HG03439 (cell line): Measurements from ENCODE around the gene CDC42BPA.

Experiments
- ATAC-seq: cut with Tn5 transposase; IDR thresholded peaks from one replicate; pipeline ENCODE4 v1.9.1; 2021; ENCODE audit warnings: mild to moderate bottlenecking, moderate library complexity; ENCODE audit not compliant: unreplicated experiment

Gene CDC42BPA

DNA sequence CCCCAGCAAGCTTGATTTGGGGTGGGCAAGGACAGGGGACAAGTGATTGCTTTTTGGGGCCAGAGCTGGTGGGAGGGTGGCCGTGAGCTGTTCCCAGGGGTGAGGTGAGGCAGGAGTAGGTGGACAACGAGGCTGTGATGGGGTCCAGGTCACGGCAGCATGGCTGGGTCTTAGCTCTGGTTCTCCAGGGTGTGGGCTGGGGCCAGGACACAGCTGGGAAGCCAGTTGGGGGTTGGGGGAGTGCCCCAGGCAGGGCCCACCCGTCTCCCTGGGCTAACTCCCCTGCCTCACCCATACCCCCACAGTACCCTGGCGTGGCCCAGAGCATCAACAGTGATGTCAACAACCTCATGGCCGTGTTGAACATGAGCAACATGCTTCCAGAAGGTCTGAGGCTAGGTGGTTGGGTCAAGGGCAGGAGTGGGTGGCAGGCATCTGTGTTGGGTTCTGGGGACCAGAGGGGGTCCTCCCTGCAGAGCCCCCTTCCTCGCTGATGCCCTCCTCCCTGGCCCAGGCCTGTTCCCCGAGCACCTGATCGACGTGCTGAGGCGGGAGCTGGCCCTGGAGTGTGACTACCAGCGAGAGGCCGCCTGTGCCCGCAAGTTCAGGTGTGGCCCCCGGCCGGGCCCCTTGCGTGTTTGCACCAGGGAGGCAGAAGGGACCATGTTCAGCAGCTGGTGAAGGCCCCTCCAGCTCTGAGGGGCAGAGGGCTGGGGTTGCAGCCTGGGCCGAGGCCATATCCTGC, 334.9 kb downstream of the CDC42BPA start:
- no peak for ATAC-seq

DNA sequence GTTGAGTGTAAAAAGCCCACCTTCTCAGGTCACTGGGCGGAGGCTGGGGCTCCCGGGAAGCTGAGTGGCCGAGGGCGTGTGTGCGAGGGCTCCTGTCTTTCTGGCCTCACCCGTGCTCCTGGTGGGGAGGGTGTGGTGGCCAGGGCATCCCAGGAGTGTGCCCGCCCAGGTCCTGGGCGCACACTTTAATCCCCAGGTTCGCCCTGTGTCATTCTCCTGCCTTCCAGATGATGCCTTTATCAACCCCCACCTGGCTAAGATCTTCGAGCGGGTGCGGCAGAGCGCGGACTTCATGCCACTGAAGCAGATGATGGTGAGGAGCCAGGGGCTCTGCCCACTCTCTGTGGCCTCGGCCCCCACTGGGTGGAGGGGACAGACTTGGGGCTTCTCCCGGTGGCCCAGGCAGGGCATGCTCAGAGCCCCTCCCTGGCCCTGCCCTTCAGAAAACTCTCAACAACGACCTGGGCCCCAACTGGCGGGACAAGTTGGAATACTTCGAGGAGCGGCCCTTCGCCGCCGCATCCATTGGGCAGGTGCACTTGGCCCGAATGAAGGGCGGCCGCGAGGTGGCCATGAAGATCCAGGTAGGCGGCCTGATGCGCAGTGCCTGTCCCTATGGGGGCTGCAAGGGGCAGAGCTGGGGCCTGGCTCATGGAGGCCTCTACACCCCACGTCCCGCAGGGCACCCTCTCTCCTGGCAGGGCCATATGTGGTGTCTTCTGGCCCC, 335.7 kb downstream of the CDC42BPA start:
- no peak for ATAC-seq

DNA sequence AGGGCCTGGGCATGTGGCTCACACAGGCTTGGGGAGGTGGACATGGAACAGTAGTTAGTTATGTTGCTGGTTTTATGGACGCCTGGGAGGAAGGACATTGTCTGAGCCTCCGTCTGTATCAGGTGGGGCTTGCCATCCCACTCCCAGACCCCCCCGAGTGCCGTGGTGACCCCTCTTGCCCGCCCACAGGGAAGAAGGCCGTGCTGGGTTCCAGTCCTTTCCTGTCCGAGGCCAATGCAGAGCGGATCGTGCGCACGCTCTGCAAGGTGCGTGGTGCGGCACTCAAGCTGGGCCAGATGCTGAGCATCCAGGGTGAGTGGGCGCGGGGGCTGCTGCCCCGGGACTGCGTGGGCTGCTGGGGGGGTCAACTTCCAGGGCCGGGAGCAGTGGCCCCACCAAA, 336.5 kb downstream of the CDC42BPA start:
- no peak for ATAC-seq

DNA sequence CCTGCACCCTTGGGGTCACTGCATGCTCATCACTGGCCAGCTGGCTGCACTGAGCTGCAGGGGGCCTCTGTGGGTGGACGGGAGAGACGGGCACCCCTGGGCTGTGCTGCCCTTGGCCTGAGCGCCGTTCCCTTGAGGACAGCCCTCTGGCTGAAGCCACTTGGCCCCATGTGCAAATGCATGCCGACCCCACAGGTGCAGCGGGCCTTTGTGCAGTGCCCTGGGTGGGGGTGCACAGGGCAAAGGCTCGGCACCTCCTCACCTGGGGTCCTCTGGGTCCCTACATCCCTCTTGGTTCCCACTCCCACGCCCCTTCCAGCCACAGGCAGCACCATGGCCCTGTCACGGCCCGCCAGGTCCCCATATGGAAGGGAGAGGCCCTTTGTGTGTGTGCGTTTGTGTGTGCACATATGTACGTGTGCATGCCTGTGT, 336.9 kb downstream of the CDC42BPA start:
- ATAC-seq = no peak

GRCh38 chr1:226980565-226981385, 337.5 kb downstream of the CDC42BPA start:
- ATAC-seq = no peak

GRCh38 chr1:226980122-226980560, 338.2 kb downstream of the CDC42BPA start:
- ATAC-seq = no peak

- no peak for ATAC-seq
Observed at GRCh38 chr1:226979517-226980121, 338.7 kb downstream of the CDC42BPA start.

DNA sequence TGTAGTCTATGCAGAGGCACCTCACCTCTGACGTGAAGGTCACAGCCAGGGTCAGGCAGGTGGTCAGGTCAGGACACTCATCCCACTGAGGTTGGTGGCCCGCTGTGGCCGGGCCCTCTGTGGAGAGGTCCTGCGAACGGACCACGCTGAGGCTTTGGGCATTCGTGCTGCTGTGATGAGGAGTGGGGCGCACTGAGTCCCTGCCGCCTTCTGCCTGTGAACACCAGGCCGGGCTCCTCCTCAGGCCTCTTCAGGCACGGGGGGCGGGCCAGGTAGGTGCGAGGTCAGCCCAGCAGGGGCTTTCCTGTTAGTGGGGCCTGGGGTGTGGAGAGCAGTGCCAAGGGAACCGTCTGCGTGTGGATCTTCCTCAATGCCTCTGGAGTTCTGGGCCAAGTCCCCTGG, 339.2 kb downstream of the CDC42BPA start:
- ATAC-seq = no peak

DNA sequence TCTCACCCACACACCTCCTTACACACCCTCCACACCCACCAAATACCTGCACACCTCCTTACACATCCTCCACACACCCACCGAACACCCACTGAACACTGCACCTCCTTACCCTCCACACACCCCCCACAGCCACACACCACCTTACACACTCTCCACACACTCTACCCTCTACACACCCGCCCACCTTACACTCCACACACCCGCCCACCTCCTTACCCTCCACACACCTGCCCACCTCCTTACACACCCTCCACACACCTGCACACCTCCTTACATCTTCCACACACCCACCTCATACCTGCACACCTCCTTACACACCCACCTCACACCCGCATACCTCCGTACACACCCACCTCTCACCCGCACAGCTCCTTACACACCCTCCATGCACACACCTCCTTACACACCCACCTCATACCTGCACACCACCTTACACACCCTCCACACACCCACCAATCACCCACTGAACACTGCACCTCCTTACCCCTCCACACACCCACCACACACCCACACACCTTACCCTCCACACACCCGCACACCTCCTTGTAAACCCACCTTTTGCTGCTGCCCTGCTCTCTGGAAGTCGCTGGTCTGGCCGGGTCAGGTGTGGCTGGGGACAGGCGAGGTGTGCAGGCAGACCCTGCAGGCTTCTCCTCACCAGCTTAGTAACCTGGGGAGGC, 339.7 kb downstream of the CDC42BPA start:
- no peak for ATAC-seq

- no peak for ATAC-seq
Observed at GRCh38 chr1:226977643-226978431, 340.5 kb downstream of the CDC42BPA start.

- no peak for ATAC-seq
Observed at GRCh38 chr1:226976978-226977642, 341.2 kb downstream of the CDC42BPA start.

- ATAC-seq = no peak
Observed at GRCh38 chr1:226976276-226976977, 341.9 kb downstream of the CDC42BPA start.

DNA sequence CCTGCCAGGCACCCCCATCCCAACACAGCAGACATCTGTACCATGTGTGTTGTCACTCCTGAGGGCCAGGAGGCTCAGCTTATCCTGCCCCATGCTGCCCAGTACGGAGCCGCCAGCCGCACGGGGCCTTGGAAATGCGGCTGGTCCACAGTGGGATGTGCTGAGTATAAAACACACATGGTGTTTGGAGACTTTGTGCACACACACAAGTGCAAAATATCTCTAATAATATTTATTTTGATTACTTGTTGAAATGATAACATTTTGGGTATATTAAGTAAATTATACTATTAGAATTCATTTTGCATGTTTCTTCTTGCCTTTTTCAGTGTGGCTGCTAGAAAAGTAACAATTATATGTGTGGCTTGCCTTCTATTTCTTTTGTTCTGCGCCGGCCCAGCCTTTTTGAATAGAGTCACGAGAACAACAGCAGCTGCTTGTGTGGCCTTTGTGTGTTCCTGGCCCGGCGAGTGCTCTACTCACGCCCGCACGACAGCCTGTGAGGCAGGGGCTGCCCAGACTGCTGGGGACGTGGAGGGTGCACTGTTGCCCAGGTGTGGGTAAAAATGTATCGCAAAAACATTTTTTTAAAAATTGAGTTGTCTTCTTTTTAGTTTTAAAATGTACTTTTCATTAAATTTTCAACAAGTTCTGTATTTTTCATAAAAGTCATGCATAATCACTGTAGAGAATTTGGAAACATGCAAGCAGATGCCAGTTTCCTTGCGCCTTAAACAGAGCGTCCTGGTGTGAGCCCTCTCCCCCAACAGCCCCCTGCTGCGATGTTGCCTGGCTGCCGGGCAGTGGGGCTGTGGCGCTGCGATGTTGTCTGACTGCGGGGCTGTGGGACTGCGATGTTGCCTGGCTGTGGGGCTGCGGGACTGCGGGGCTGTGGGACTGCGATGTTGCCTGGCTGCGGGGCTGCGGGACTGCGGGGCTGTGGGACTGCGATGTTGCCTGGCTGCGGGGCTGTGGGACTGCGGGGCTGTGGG, 342.7 kb downstream of the CDC42BPA start:
- ATAC-seq = no peak

GRCh38 chr1:226974544-226975258, 343.6 kb downstream of the CDC42BPA start:
- ATAC-seq = no peak

DNA sequence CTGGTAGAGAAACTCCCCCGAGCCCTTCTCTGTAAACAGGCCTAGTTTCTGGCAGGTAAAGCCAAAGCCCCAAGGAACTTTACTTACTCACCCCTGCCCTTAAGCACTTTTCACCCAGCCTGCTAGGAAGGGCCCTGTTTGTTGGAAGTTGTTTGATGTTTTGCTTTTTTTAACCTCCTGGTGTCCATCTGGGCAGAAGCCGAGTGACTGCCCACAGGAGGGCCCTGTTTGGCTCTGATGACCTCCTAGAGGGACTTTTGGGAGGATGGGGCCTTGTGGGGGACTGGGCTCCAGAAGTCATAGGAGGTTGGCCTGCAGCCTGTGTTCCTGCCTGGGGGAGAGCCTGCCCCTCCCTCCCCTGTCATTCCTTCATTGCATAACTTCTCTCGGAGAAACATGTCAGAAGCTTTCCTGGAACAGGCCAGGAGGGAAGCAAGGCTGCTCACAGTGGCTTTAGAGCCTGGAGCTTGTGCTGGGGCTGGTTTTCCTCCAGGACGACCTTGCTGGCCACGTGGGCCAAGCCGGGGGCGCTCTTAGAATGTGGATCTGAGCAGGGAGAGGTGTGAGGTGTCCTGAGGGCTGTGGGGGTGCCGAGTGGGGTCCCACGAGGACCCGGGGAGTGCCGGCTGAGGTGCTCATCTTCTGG, 344.3 kb downstream of the CDC42BPA start:
- ATAC-seq = no peak

GRCh38 chr1:226973371-226973897, 344.9 kb downstream of the CDC42BPA start:
- no peak for ATAC-seq
